GM23338 (cell line): ENCODE data around the gene CD40LG. TPM values are rescaled to one million over a fixed set of nuclear protein-coding genes. Genes with fewer than 3 reads are reported as not detected.

ENCODE experiments used
- ATAC-seq: fragments of 200-7000 bp; cut with Tn5 transposase; 3 replicates; pipeline ENCODE4 v1.9.1; 2020
- DNase-seq: peaks from one replicate; pipeline ENCODE4 v3.0.0-alpha.2; 2015; ENCODE audit warnings: low spot score
- H2AFZ ChIP-seq: fragments of 200-600 bp; sonication (generic); 2 replicates; pipeline ENCODE4 v1.8.0; 2016; ENCODE audit warnings: antibody characterized with exemption, mild to moderate bottlenecking, moderate library complexity
- H3F3A ChIP-seq: fragments of 200-600 bp; sonication (generic); replicated peaks from 2 replicates; pipeline ENCODE4 v1.8.0; 2017; ENCODE audit warnings: antibody characterized with exemption, mixed run types, low read depth
- H3K27ac ChIP-seq: fragments of 200-600 bp; sonication (generic); 2 replicates; pipeline ENCODE4 v1.6.1; 2016; ENCODE audit warnings: low read depth
- H3K27me3 ChIP-seq: fragments of 200-600 bp; sonication (generic); 2 replicates; pipeline ENCODE4 v1.8.0; 2016; ENCODE audit warnings: mild to moderate bottlenecking, mixed run types, moderate library complexity; ENCODE audit not compliant: insufficient read depth
- H3K36me3 ChIP-seq: fragments of 200-600 bp; sonication (generic); 2 replicates; pipeline ENCODE4 v1.8.0; 2016; ENCODE audit warnings: mild to moderate bottlenecking; ENCODE audit not compliant: insufficient read depth
- H3K4me1 ChIP-seq: fragments of 200-600 bp; sonication (generic); 2 replicates; pipeline ENCODE4 v1.8.0; 2016; ENCODE audit warnings: mild to moderate bottlenecking, moderate library complexity; ENCODE audit not compliant: insufficient read depth
- H3K4me2 ChIP-seq: fragments of 200-600 bp; sonication (generic); 2 replicates; pipeline ENCODE4 v1.7.1; 2017; ENCODE audit warnings: mixed run types
- H3K4me3 ChIP-seq: fragments of 200-600 bp; sonication (generic); 2 replicates; pipeline ENCODE4 v1.6.1; 2016; ENCODE audit warnings: mixed run types
- H3K79me2 ChIP-seq: fragments of 200-600 bp; sonication (generic); replicated peaks from 2 replicates; pipeline ENCODE4 v1.8.0; 2017; ENCODE audit warnings: mild to moderate bottlenecking; ENCODE audit not compliant: insufficient read depth
- H3K9me2 ChIP-seq: fragments of 200-600 bp; sonication (generic); 2 replicates; pipeline ENCODE4 v1.8.0; 2017; ENCODE audit not compliant: insufficient read depth
- H4K20me1 ChIP-seq: fragments of 200-600 bp; sonication (generic); replicated peaks from 2 replicates; pipeline ENCODE4 v1.8.0; 2017; ENCODE audit warnings: mild to moderate bottlenecking; ENCODE audit not compliant: insufficient read depth
- H3K27ac Mint-ChIP-seq: 2 replicates; pipeline ENCODE4 v1.8.0; 2020; ENCODE audit warnings: inconsistent platforms, mild to moderate bottlenecking, moderate library complexity, mixed read lengths
- H3K27me3 Mint-ChIP-seq: 3 replicates; pipeline ENCODE4 v1.8.0; 2022; ENCODE audit warnings: low read depth, mild to moderate bottlenecking, moderate library complexity, mixed read lengths, inconsistent platforms; ENCODE audit not compliant: insufficient read depth, poor library complexity
- H3K36me3 Mint-ChIP-seq: 3 replicates; pipeline ENCODE4 v1.8.0; 2021; ENCODE audit warnings: low read depth, mild to moderate bottlenecking, inconsistent platforms, moderate library complexity, mixed read lengths
- H3K4me1 Mint-ChIP-seq: 3 replicates; pipeline ENCODE4 v1.8.0; 2020; ENCODE audit warnings: mild to moderate bottlenecking, inconsistent platforms, mixed read lengths
- H3K4me3 Mint-ChIP-seq: 3 replicates; pipeline ENCODE4 v1.8.0; 2021; ENCODE audit warnings: moderate library complexity, mild to moderate bottlenecking, inconsistent platforms, mixed read lengths
- H3K9me3 Mint-ChIP-seq: 3 replicates; pipeline ENCODE4 v1.8.0; 2020; ENCODE audit warnings: moderate library complexity, mild to moderate bottlenecking, inconsistent platforms, mixed read lengths
- CREB1 ChIP-seq: fragments of 250-450 bp; sonication (Bioruptor Pico); IDR thresholded peaks from 2 replicates; pipeline ENCODE4 v1.5.0; 2020; ENCODE audit warnings: low read depth, mild to moderate bottlenecking, moderate library complexity
- CTCF ChIP-seq, 2 experiments: fragments of 200-600 bp in 1 of 2; sonication (generic) in 1 of 2; conservative IDR thresholded peaks; 2 replicates each; pipeline versions ENCODE4 v1.5.1 to v1.6.1; 2016 to 2017; ENCODE audit warnings: antibody characterized with exemption in 2 of 2, low read depth in 2 of 2, mild to moderate bottlenecking in 2 of 2, moderate library complexity in 1 of 2
- ETS1 ChIP-seq: IDR thresholded peaks from 2 replicates; pipeline ENCODE4 v1.6.1; 2016; ENCODE audit warnings: antibody characterized with exemption
- EZH2 ChIP-seq: fragments of 200-600 bp; sonication (generic); IDR thresholded peaks from one replicate; pipeline ENCODE4 v1.8.0; 2017; ENCODE audit warnings: antibody characterized with exemption, mild to moderate bottlenecking, low read depth; ENCODE audit not compliant: unreplicated experiment
- EZH2phosphoT487 ChIP-seq: fragments of 200-600 bp; sonication (generic); IDR thresholded peaks from one replicate; pipeline ENCODE4 v1.8.1; 2018; ENCODE audit warnings: antibody characterized with exemption; ENCODE audit not compliant: unreplicated experiment
- JUNB ChIP-seq: IDR thresholded peaks from one replicate; pipeline ENCODE4 v1.6.1; 2016; ENCODE audit warnings: antibody characterized with exemption; ENCODE audit not compliant: unreplicated experiment
- NANOG ChIP-seq: IDR thresholded peaks from 2 replicates; pipeline ENCODE4 v1.6.1; 2016; ENCODE audit warnings: antibody characterized with exemption, borderline replicate concordance
- POLR2AphosphoS5 ChIP-seq: IDR thresholded peaks from 2 replicates; pipeline ENCODE4 v1.6.1; 2016; ENCODE audit warnings: antibody characterized with exemption, low read depth
- REST ChIP-seq: IDR thresholded peaks from one replicate; pipeline ENCODE4 v1.6.1; 2018; ENCODE audit warnings: antibody characterized with exemption; ENCODE audit not compliant: unreplicated experiment
- STAT1 ChIP-seq: IDR thresholded peaks from one replicate; pipeline ENCODE4 v1.6.1; 2016; ENCODE audit warnings: antibody characterized with exemption; ENCODE audit not compliant: unreplicated experiment
- ZNF114 ChIP-seq: fragments of 250-450 bp; sonication (Bioruptor Pico); IDR thresholded peaks from 2 replicates; pipeline ENCODE4 v1.5.0; 2020; ENCODE audit warnings: mild to moderate bottlenecking, moderate library complexity
- ZNF331 ChIP-seq: fragments of 250-450 bp; sonication (Bioruptor Pico); IDR thresholded peaks from 2 replicates; pipeline ENCODE4 v1.5.0; 2020; ENCODE audit warnings: low read depth, mild to moderate bottlenecking, moderate library complexity
- ZNF462 ChIP-seq: fragments of 250-450 bp; sonication (Bioruptor Pico); IDR thresholded peaks from 2 replicates; pipeline ENCODE4 v1.5.0; 2020; ENCODE audit warnings: mild to moderate bottlenecking, moderate library complexity
- polyA plus RNA-seq: library from polyadenylated mRNA; unstranded; fragments of >200 nt; fragmentation: Nextera tagmentation; extraction: Ambion mirVana; gene quantifications from 2 replicates; pipeline ENCODE4 v1.2.1, GENCODE V29; 2016
- total RNA-seq: library from RNA; depleted of rRNA; stranded (reverse); fragments of >200 nt; shearing (Covaris generic); gene quantifications from 2 replicates; pipeline ENCODE4 v1.2.3, GENCODE V29; 2014

The CD40LG gene
- total and polyA plus RNA-seq, 2 experiments from 2014 or later, result not detected

GRCh38 chrX:136650811-136651210 lies 2.9 kb downstream of the CD40LG start:
- Histone ChIP-seq H3K4me1 (peaks cover 14% of the 10 kb centered on the region), H4K20me1 (no peaks in the 10 kb centered on the region), H3K27me3 (no peaks in the 10 kb centered on the region), H3F3A (no peaks in the 10 kb centered on the region), H3K27ac (no peak overlapping the region), H3K36me3 (no peaks in the 10 kb centered on the region), H3K4me3 (no peak overlapping the region), H3K4me2 (no peak overlapping the region), H2AFZ (no peak overlapping the region), H3K9me2 (no peaks in the 10 kb centered on the region), H3K79me2 (no peaks in the 10 kb centered on the region)
- H3K27me3 Mint-ChIP-seq, result no peaks in the 10 kb centered on the region
- no peak overlapping the region for H3K4me3 Mint-ChIP-seq
- H3K4me1 Mint-ChIP-seq, result peaks cover 17% of the 10 kb centered on the region; the same call in 2 of the 3 replicates
- TF ChIP-seq ETS1 (no peak), EZH2 (no peak), CREB1 (CRISPR knock-in tag) (no peak), ZNF462 (CRISPR knock-in tag) (no peak), CTCF (conservative IDR thresholded peaks at IDR 0.05; ENCODE audit: low read depth in 2 of 2) (no peak), NANOG (no peak), ZNF114 (no peak), POLR2AphosphoS5 (no peak), STAT1 (no peak), ZNF331 (CRISPR knock-in tag) (no peak), EZH2phosphoT487 (no peak), REST (no peak), JUNB (no peak)
- ATAC-seq, result no peak
- no peak for DNase-seq
- H3K9me3 Mint-ChIP-seq, result no peaks in the 10 kb centered on the region
- H3K27ac Mint-ChIP-seq, result no peak overlapping the region
- no peaks in the 10 kb centered on the region; the same call in 2 of the 3 replicates for H3K36me3 Mint-ChIP-seq
